Skin of body (tissue), 2 donors: ENCODE data around the gene CSMD2. TPM values are rescaled to one million over a fixed set of nuclear protein-coding genes. Genes with fewer than 3 reads are reported as not detected.

Experiments used
- DNase-seq: peaks from one replicate; lab custom pipeline; 2025; lab: John Stamatoyannopoulos, UW
- total RNA-seq: library from RNA; depleted of rRNA; stranded (reverse); fragments of >200 nt; gene quantifications from one replicate; pipeline ENCODE4 v1.2.3, GENCODE V29; 2014

The CSMD2 gene
- total RNA-seq, 1 donor from 2014 or later, result 2.4 TPM

- DNase-seq, result no peak
These were observed 8.3 kb downstream of the CSMD2 start for GRCh38 chr1:34156739-34157138.

- no peak for DNase-seq
These were observed 9.2 kb downstream of the CSMD2 start for GRCh38 chr1:34155860-34156259.

- DNase-seq, result no peak
These were observed 11.8 kb downstream of the CSMD2 start for GRCh38 chr1:34153246-34153645.

GRCh38 chr1:34149501-34149900, 15.5 kb downstream of the CSMD2 start:
- no peak for DNase-seq

GRCh38 chr1:34147301-34147700, 17.7 kb downstream of the CSMD2 start:
- no peak for DNase-seq

GRCh38 chr1:34144766-34145165, 20.3 kb downstream of the CSMD2 start:
- no peak for DNase-seq

GRCh38 chr1:34143975-34144374, 21.1 kb downstream of the CSMD2 start:
- no peak for DNase-seq

- no peak for DNase-seq
These were observed 24.9 kb downstream of the CSMD2 start for GRCh38 chr1:34140011-34140676.

GRCh38 chr1:34137411-34137810, 27.6 kb downstream of the CSMD2 start:
- no peak for DNase-seq

GRCh38 chr1:34132161-34132420, 32.9 kb downstream of the CSMD2 start:
- no peak for DNase-seq

- no peak for DNase-seq
These were observed 33.5 kb downstream of the CSMD2 start for GRCh38 chr1:34131396-34132160.

GRCh38 chr1:34130306-34130705, 34.7 kb downstream of the CSMD2 start:
- DNase-seq, result no peak

- no peak for DNase-seq
These were observed 35.4 kb downstream of the CSMD2 start for GRCh38 chr1:34129630-34130029.

- DNase-seq, result no peak
These were observed 36.7 kb downstream of the CSMD2 start for GRCh38 chr1:34128186-34128889.

- no peak for DNase-seq
These were observed 37.7 kb downstream of the CSMD2 start for GRCh38 chr1:34127006-34128000.

GRCh38 chr1:34126486-34126885, 38.5 kb downstream of the CSMD2 start:
- DNase-seq, result no peak

GRCh38 chr1:34125721-34126380, 39.2 kb downstream of the CSMD2 start:
- no peak for DNase-seq

- no peak for DNase-seq
These were observed 42.7 kb downstream of the CSMD2 start for GRCh38 chr1:34122080-34122932.

GRCh38 chr1:34115233-34115632, 49.8 kb downstream of the CSMD2 start:
- no peak for DNase-seq

GRCh38 chr1:34113887-34114286, 51.1 kb downstream of the CSMD2 start:
- no peak for DNase-seq
